T1000 (cell line): ENCODE measurements around the gene TRIM23.

ENCODE experiments used
- DNase-seq: peaks from one replicate; lab custom pipeline; 2025; ENCODE audit warnings: mixed read lengths; lab: John Stamatoyannopoulos, UW

Gene TRIM23

GRCh38 chr5:65566505-65566904, 57.6 kb downstream of the TRIM23 start:
- no peak for DNase-seq

- no peak for DNase-seq
Measured at GRCh38 chr5:65563777-65564176, 60.4 kb downstream of the TRIM23 start.

GRCh38 chr5:65562731-65563701, 61.1 kb downstream of the TRIM23 start, which contains the start of the genes CENPK and PPWD1:
TSS of gene CENPK (minus strand) at chr5:65563168. CDS start at chr5:65554907, 8,261 bp downstream.
TSS of gene PPWD1 (plus strand) at chr5:65563296. CDS start at chr5:65563311, 15 bp downstream.
- DNase-seq = peak; percentile 86

- no peak for DNase-seq
Measured at GRCh38 chr5:65556718-65557117, 67.4 kb downstream of the TRIM23 start.

GRCh38 chr5:65556181-65556580, 68.0 kb downstream of the TRIM23 start:
- no peak for DNase-seq

- no peak for DNase-seq
Measured at GRCh38 chr5:65555287-65555686, 68.8 kb downstream of the TRIM23 start.

- no peak for DNase-seq
Measured at GRCh38 chr5:65553941-65554340, 70.2 kb downstream of the TRIM23 start.

- DNase-seq = no peak
Measured at GRCh38 chr5:65548281-65548680, 75.9 kb downstream of the TRIM23 start.

- no peak for DNase-seq
Measured at GRCh38 chr5:65546141-65546540, 78.0 kb downstream of the TRIM23 start.

- DNase-seq = no peak
Measured at GRCh38 chr5:65544473-65544872, 79.7 kb downstream of the TRIM23 start.

GRCh38 chr5:65539827-65540226, 84.3 kb downstream of the TRIM23 start:
- no peak for DNase-seq
